HG03066 (cell line): Measurements from ENCODE around the gene ZNF488.

Source experiments
- ATAC-seq: cut with Tn5 transposase; IDR thresholded peaks from one replicate; pipeline ENCODE4 v1.9.1; 2021; ENCODE audit warnings: low read depth; ENCODE audit not compliant: unreplicated experiment

Gene ZNF488

DNA sequence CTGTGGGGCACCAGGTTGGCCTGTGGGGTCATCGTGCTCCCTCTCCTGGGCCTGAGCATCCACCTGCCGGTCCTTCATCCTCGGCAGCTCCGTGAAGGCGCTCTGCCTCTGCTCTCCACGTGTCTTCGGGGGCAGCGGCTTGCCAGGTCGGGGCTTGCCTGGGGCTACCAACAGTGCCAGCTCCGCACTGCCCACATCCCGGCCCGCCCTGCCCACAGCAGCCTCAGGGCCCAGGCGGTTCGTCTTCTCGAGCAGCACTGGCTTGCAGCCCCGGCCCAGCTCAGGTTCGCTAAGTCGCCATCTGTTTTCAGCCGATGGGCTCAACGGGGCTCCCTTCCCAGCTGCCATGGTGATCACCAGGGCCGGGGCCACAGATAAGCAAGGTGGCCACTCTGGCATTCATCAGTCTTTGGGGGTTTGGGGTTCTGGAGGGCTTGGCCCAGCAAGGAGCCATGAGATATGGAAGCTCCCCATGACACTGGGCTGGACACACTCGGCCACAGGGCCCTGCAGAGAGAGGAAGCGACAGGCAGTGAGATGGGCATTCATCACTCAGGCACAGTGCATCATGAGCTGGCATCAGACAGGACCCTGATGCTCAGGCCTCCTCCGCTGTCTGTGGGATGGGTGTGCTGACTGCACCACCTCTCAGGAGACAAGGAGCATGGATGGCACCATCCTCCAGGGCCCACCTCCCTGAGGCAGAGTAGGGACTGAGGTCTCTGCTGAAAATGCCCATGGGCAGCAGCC is 15.5 kb downstream of the ZNF488 start:
- no peak for ATAC-seq

DNA sequence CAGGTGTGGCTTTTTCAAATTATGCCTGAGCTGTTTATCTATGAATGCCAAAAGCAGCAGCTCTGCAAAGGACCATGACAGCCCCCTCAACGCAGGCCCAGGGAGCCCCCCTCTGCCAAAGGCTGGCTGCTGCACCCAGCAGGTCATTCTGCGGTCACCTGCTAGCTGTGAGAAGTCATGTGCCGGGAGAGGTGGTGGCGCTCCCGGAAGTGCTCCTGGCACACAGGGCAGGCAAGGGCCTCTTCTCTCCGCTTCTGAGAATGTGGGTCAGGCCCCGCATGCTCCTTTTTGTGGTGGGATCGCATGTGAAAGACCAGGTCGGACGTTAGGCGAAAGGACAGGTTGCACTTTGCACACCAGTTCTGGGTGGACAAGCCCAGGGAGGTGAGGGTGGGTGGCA is 16.4 kb downstream of the ZNF488 start:
- ATAC-seq: no peak

DNA sequence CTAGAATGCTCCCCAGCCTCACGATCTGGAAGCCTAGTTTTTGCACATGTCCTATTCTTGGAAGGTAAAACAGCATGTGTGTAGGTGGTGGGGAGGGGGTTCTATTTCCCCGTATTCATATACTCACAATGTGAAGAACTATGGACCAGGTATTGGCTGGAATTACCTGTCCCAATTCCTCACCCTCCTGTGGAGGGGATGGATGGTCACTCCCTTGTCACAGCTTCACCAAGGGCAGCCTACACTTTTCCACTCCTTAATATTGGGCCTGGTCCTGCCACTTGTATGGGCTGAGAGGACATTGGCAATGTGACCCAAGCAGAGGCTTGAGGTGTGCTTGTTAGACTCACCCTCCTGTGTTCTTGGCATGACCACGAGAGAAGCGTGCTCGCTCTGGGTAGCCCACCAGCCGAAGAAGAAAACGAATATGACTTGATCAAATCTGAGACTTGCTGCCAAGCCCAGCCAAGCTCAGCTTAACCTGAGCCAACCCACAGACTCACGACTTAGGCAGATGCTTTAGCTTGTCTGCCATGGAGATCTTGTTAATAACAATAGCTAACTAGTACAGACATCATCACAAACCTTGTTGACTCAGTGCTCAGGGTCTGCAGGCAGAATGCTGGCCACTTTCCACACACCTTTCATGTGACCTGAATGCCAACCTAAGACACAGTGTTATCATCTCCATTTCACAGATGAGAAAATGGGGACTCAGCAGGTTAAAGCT is 17.2 kb downstream of the ZNF488 start:
- no peak for ATAC-seq

DNA sequence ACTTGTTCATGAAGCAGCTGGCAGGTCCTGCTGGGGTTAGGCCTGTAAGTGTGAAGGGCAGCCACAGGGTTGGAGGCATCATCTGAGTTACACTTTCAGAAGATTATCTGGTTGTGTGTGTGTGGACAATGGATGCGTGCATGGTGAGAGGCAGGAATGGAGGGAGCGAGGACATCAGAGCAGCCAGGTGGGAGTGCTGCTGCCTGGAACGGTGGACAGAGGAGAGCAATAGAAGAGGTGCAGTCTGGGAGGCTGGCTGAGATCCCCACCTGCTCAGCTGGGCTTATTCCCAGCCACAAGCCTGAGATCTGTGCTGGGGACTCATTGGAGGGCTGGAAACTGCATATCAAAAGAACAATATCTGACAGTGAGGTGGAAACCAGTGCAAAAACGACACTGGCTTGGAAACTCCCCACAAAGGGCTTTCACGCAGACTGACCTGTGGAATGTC is 17.9 kb downstream of the ZNF488 start:
- no peak for ATAC-seq

GRCh38 chr10:47365431-47366180 is 18.5 kb downstream of the ZNF488 start:
- no peak for ATAC-seq

GRCh38 chr10:47364911-47365310 is 19.2 kb downstream of the ZNF488 start:
- ATAC-seq: no peak

- ATAC-seq: no peak
Observed at GRCh38 chr10:47364366-47364765, 19.7 kb downstream of the ZNF488 start.

- no peak for ATAC-seq
Observed at GRCh38 chr10:47363781-47364180, 20.3 kb downstream of the ZNF488 start.

DNA sequence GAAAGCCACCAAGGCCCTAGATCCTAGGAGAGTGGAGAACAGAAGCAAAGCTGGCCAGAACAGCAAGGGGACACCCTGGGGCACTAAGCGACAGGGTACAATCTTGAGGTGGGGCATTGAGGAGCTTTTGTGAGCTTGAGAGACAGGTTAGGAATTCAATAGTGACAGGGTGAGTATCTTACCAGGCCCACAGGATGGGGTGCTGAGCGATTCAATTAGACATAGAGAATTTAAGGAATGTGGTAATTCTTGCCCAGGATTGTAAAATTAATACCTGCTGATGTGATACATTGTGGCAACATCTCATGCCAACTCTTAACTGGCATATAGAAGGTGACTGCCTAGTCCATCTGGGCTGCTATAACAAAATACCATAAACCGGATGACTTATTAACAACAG is 21.9 kb downstream of the ZNF488 start:
- ATAC-seq: no peak

- no peak for ATAC-seq
Observed at GRCh38 chr10:47361293-47361692, 22.8 kb downstream of the ZNF488 start.

DNA sequence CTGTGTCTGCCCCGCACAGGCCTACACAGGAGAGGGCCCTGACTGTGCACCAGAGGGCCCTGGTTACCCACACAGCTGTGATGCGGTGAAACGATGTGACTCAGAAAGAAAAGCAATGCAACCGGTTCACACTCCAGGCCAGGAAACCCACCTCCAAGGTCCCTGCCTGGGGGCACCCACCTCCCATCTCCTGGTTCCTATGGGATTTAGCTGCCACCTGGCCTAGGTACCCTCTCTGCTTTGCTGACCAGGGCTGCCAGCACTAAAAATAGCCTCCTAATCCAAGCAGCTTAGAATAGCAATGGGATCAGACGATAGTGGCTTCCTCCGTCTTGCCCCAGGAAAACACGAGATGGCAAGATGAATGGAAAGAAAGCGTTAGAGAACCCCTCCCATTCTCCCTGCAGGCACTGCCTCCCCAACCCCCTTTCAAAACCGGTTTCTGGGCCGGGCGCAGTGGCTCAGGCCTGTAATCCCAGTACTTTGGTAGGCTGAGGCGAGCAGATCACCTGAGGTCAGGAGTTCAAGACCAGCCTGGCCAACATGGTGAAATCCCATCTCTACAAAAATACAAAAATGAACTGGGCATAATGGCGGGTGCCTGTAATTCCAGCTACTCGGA is 23.6 kb downstream of the ZNF488 start:
- ATAC-seq: no peak

DNA sequence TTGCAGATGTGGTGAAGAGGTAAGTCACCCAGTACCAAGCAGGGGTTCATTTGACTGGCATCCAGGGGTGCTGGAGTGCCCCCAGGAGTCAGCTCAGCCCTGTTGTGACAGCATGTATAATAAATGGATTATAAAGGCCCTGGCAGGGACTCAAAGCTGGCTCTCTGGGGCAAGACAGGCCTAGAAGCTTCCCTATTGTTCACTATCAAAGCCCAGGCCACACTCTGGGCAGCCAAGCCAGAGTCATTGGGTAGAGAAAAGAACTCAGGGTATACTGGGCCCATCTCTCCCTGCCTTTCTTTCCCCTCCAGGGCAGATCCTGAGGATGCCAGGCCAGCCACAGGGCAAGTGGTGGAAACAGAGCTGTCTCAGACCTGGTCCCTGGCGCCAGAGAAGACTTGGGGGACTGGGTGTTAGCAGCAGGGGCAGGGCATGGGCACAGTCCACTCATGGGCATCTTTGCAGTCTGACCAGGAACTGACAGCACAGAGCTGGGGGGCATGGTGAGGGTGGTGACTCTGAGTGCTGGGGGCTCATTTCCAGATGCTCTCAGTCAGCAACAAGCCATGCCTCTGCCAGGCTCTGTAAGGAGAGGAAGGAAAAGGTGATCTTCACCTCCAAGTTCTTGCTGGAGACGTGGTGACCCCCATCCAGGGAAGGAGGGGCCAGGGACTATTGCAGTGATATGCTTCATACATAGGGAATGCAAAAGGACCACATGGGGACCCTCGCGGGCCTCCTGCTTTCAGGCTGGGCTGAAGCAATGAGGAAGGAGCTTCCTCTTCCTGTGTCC is 24.3 kb downstream of the ZNF488 start:
- no peak for ATAC-seq

DNA sequence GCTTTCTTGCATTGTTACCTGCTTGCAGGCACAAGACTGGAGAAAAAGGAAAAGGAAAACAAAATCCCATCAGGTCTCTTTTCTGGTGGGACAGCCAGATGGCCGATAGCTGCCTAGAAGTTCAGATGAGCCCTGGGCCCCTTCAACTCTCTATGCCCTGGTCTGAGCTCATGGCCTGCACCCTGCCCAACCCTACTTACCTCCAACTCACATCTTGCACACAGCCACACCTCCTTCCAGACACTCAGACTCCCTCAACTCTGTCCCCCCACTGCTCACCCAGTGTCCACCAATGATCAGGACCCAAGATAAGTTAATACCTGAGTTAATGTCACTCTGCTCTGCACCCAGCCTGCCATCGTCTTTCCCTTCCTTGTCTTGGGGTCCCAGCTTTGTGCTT is 25.0 kb downstream of the ZNF488 start:
- no peak for ATAC-seq

DNA sequence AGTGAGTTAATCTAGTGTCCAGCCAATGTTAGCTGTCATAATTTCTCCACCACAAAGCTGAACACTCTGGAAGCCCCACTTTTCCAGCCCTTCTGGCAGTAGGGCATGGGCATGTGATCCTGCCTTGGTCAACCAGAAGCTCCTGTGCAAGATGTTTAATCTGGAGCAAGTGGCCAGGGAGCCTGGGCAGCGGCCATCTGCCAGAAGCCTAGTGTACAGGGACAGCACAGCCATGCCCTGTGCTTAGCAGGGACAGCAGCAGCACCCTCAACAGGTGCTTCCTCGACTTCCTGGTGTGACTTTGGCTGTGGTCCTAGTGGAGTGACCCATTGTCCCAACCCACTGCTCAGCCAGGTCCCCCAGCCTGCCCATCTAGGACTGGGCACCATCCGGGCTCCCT is 25.6 kb downstream of the ZNF488 start:
- ATAC-seq: no peak

- ATAC-seq: no peak
Observed at GRCh38 chr10:47357911-47358310, 26.2 kb downstream of the ZNF488 start.

GRCh38 chr10:47357131-47357582 is 26.9 kb downstream of the ZNF488 start:
- no peak for ATAC-seq

DNA sequence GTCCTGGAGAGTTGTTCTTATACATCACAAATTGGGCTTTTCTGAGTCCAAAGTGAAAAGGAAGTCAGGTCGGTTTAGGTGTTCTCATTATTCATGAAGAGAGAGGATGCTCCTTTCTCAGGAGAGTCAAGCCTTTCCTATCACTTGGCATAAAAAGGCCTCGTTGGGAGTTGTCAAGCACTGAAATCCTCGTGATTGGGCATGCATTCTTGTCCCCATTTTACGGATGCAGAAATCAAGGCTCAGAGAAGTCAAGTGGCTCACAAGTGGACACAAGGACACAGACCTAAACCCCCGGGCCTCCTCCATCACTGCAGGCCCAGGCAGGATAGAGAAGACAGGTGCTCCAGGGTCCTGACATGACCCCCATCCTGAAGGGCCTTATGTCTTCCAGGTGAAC is 27.4 kb downstream of the ZNF488 start:
- ATAC-seq: no peak

DNA sequence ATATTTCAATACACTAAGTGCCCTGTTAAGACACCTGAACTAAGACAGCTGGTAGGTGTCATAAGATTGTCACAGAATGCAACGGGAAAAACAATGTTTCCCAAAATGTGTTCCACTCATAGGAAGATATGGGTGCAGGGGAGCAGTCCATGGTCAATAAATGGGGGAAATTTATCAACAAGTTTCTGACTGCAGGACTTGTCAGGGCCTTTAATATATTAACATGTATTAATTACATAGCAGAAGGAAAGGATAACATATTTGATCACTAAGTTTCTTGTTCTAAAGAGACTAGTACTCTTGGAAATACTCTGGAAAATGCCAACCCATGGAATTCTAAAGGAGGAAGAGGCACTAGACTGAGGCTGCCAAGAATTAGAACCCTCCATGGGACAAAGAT is 29.2 kb downstream of the ZNF488 start:
- no peak for ATAC-seq

- ATAC-seq: no peak
Observed at GRCh38 chr10:47354165-47354564, 29.9 kb downstream of the ZNF488 start.

- no peak for ATAC-seq
Observed at GRCh38 chr10:47353351-47353750, 30.7 kb downstream of the ZNF488 start.
